Esophagus muscularis mucosa (tissue), 4 donors: ENCODE data around the gene NINJ2. TPM values are rescaled to one million over a fixed set of nuclear protein-coding genes. Genes with fewer than 3 reads are reported as not detected.

ENCODE experiments used
- DNase-seq: peaks from one replicate; pipeline ENCODE4 v3.0.0-alpha.2; 2017; ENCODE audit errors: extremely low spot score
- H3K27ac ChIP-seq, 4 donors: fragments of 200-600 bp; sonication (generic); replicated peaks in 1 of 4; 1 replicate in 3 of 4; 2 replicates in 1 of 4; pipeline ENCODE4 v1.5.1; 2016 to 2019; ENCODE audit warnings: mild to moderate bottlenecking in 1 of 4
- H3K27me3 ChIP-seq, 4 donors: fragments of 200-600 bp; sonication (generic); one replicate each; pipeline versions ENCODE4 v1.5.1 to v1.6.0; 2016 to 2019
- H3K36me3 ChIP-seq, 4 donors: fragments of 200-600 bp; sonication (generic); one replicate each; pipeline ENCODE4 v1.5.1; 2016 to 2019
- H3K4me1 ChIP-seq, 4 donors: fragments of 200-600 bp; sonication (generic); one replicate each; pipeline ENCODE4 v1.5.1; 2016 to 2019
- H3K4me3 ChIP-seq, 4 donors: fragments of 200-600 bp; sonication (generic); 1 replicate in 2 of 4; 2 replicates in 2 of 4; pipeline ENCODE4 v1.5.1; 2016 to 2019; ENCODE audit warnings: mild to moderate bottlenecking in 4 of 4, moderate library complexity in 1 of 4
- H3K9me3 ChIP-seq, 4 donors: fragments of 200-600 bp; sonication (generic); 1 replicate in 3 of 4; 2 replicates in 1 of 4; pipeline ENCODE4 v1.5.1; 2016 to 2019
- CTCF ChIP-seq, 3 experiments: fragments of 200-600 bp in 2 of 3; fragments of 450-650 bp in 1 of 3; sonication (generic) in 2 of 3; IDR thresholded peaks; one replicate each; pipeline ENCODE4 v1.5.1; 2017 to 2019; ENCODE audit warnings: antibody characterized with exemption in 3 of 3, mild to moderate bottlenecking in 2 of 3, moderate library complexity in 1 of 3
- EP300 ChIP-seq: sonication (generic); formaldehyde crosslinking; IDR thresholded peaks from one replicate; pipeline ENCODE4 v1.6.1; 2017; ENCODE audit warnings: antibody characterized with exemption
- POLR2A ChIP-seq: fragments of 450-650 bp; IDR thresholded peaks from one replicate; pipeline ENCODE4 v1.6.1; 2017; ENCODE audit warnings: antibody characterized with exemption, moderate library complexity, mild to moderate bottlenecking, low read depth
- POLR2AphosphoS5 ChIP-seq, 2 donors: sonication (generic); formaldehyde crosslinking; IDR thresholded peaks; one replicate each; pipeline ENCODE4 v1.6.1; 2017; ENCODE audit warnings: antibody characterized with exemption in 2 of 2
- WGBS: methylation state at CpG from one replicate; pipeline ENCODE4 v1.1.5; 2018; 5-methylcytosine and 5-hydroxymethylcytosine counted together
- intact Hi-C: fragments of 100-400 bp; cut with DNase I; formaldehyde crosslinking; loops from one replicate; pipeline ENCODE4 v1.15.1; 2023
- total RNA-seq, 4 donors: library from RNA; depleted of rRNA; stranded (reverse); fragments of >200 nt; gene quantifications; one replicate each; pipeline versions ENCODE4 v1.1.0 to v1.2.1, GENCODE V29; 2016

Gene NINJ2
- total RNA-seq, 4 donors from 2014 or later, result 2.9 to 11.1 (median 7.1) TPM

- peak overlapping the region in 1 of 4 donors; percentile 36 for H3K27ac ChIP-seq
- no peak for TF ChIP-seq CTCF (IDR thresholded peaks at IDR 0.05)
- TF ChIP-seq POLR2AphosphoS5 (IDR thresholded peaks at IDR 0.05), result peak; percentile 28 to 33
- H3K4me1 ChIP-seq, result peaks cover 0 to 10% (median 0%) of the 10 kb centered on the region in 4 donors
- H3K4me3 ChIP-seq, result peak overlapping the region; percentile 15 to 22 (median 20)
- intact Hi-C loops, result no loop called here
- H3K9me3 ChIP-seq, result no peaks in the 10 kb centered on the region
- no peak for DNase-seq
- H3K27me3 ChIP-seq, result peaks cover 0 to 15% (median 0%) of the 10 kb centered on the region in 4 donors
- H3K36me3 ChIP-seq, result peaks cover 0 to 27% (median 3%) of the 10 kb centered on the region in 4 donors
- WGBS, result 74% methylated on average over 11 of the region's 19 CpGs
These were observed 101.2 kb downstream of the NINJ2 start for GRCh38 chr12:561908-562593.

DNA sequence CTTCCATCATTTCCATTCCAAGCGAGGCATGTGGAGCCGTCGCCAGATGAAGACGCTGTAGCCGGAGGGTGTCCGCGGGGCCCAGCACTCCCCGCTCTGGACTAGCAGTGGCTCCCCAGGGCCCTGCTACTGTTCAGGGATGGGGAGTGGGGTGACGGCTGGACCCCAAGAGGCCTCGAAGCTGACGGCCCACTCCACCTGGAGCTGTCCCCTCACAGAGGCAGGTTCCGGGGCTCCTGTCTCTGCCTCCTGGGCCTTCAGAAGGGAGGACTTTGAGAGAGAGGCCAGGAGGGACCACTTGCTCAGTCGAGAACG is 101.9 kb downstream of the NINJ2 start:
- Histone ChIP-seq H3K27me3 (peaks cover 0 to 15% (median 0%) of the 10 kb centered on the region in 4 donors), H3K4me1 (peaks cover 0 to 10% (median 0%) of the 10 kb centered on the region in 4 donors), H3K36me3 (peaks cover 0 to 27% (median 3%) of the 10 kb centered on the region in 4 donors), H3K27ac (no peak overlapping the region), H3K4me3 (peak overlapping the region in 1 of 4 donors; percentile 15), H3K9me3 (no peaks in the 10 kb centered on the region)
- DNase-seq, result no peak
- 88% methylated on average over 5 of the region's 14 CpGs for WGBS
- intact Hi-C loops, result no loop called here
- no peak for TF ChIP-seq CTCF (IDR thresholded peaks at IDR 0.05)
- TF ChIP-seq EP300, result no peak
- no peak for TF ChIP-seq POLR2AphosphoS5 (IDR thresholded peaks at IDR 0.05)
- TF ChIP-seq POLR2A, result no peak

DNA sequence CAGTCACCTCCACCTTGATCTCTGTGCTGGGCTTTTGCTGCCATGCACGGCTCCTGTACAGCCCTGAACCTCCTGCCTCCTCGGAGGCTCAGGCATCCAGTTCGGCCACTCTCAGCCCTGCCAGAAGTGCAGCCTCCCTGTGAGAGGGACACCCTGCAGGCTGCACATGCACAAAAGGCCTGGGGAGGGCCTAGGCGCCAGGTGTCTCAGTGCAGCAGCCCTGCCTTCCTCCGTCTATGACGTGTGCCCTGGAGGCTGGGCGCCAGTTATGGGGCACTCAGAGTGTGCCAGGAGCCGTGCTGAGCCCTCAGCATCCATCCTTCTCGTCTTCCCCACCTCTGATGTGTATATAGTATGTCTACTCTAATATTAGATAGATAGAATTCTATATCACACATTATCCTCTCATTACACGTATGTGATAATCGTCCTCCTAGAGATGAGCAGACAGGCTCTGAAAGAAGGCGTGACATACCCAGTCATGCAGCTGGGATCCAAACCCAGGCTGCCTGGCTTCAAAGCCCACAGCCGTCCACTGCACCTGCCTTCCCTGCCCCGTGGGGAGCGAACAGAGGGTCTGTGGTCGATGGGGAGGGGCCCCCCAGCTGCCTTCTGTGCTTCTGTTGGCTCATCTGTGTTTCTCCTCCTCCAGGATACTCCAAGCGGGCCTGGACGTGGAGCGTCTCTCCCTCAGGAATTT is 102.4 kb downstream of the NINJ2 start:
- H3K27me3 ChIP-seq, result peaks cover 0 to 15% (median 0%) of the 10 kb centered on the region in 4 donors
- H3K27ac ChIP-seq, result no peak overlapping the region
- peaks cover 0 to 10% (median 0%) of the 10 kb centered on the region in 4 donors for H3K4me1 ChIP-seq
- no peaks in the 10 kb centered on the region for H3K9me3 ChIP-seq
- no peak overlapping the region for H3K4me3 ChIP-seq
- no peak for TF ChIP-seq EP300
- TF ChIP-seq CTCF (IDR thresholded peaks at IDR 0.05), result no peak
- TF ChIP-seq POLR2AphosphoS5 (IDR thresholded peaks at IDR 0.05), result no peak
- TF ChIP-seq POLR2A, result no peak
- H3K36me3 ChIP-seq, result peaks cover 0 to 27% (median 3%) of the 10 kb centered on the region in 4 donors
- no peak for DNase-seq
- intact Hi-C loops, result no loop called here
- 80% methylated on average over 16 of the region's 19 CpGs for WGBS

DNA sequence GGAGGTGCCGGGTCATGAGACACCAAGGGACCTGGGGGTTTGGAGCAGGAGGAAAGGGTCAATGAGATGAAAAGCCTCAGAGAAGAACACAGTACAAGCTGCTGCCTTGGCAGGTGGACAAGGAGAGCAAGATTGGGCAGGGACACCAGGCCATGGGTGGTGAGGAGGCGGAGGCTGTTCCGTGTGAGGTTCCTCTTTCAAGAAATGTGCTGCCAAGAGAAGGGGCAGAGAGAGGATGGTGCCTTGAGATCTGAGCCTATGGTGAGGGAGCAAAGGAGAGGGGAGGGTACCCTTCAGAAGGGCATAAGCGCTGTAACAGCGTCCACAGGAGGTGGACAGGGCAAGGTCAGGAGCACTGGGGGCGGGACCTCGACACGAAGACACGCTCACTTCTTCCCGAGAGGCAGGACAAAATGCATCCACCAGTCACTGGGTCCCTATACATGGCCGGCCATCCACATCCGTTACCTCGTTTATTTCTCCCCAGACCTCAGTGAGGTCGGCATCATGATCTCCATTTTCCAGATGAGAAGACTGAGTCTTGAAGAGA is 103.3 kb downstream of the NINJ2 start:
- Histone ChIP-seq H3K4me3 (no peak overlapping the region), H3K4me1 (peaks cover 0 to 10% (median 0%) of the 10 kb centered on the region in 4 donors), H3K9me3 (no peaks in the 10 kb centered on the region), H3K36me3 (peaks cover 0 to 22% (median 0%) of the 10 kb centered on the region in 4 donors), H3K27me3 (peaks cover 0 to 15% (median 0%) of the 10 kb centered on the region in 4 donors), H3K27ac (no peak overlapping the region)
- WGBS, result 91% methylated on average over 14 of the region's 14 CpGs
- intact Hi-C loops, result no loop called here
- no peak for DNase-seq
- TF ChIP-seq CTCF (IDR thresholded peaks at IDR 0.05), result no peak
- no peak for TF ChIP-seq EP300
- no peak for TF ChIP-seq POLR2A
- TF ChIP-seq POLR2AphosphoS5 (IDR thresholded peaks at IDR 0.05), result no peak
